ENCODE results near the gene TTF1. TPM values are rescaled to one million over a fixed set of nuclear protein-coding genes. Genes with fewer than 3 reads are reported as not detected.

The TTF1 gene
- total RNA-seq, 1 donor from 2014 or later = 4.9 TPM

DNA sequence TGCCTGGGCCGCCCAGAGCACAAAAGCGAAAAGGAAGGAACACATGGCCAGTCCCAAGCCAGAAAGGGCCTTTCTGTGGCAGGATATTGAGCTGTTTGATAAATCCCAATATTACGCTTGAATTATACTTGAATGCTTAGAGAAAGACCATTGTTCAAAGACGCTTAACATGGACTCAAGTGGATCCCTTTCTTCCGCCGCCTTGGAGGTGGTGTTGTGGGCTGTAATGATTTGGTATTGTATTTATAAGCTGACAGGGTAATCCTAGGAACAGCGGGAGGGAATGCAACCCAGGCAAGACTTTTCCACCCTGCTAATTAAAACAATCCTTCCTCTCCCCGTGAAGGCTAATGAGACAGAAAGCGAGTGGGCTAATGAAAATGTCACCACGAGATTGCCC lies 28.2 kb upstream of the TTF1 start:
- H3K36me3 ChIP-seq = no peaks in the 10 kb centered on the region
- intact Hi-C loops (cut with DNase I) = no loop called here
- no peak for DNase-seq (ENCODE audit: extremely low spot score in 2 of 2)
- TF ChIP-seq POLR2A (IDR thresholded peaks at IDR 0.05) = no peak
- no peak for TF ChIP-seq POLR2AphosphoS5 (IDR thresholded peaks at IDR 0.05; ENCODE audit: insufficient read depth in 1 of 2, low read depth in 1 of 2)
- TF ChIP-seq, protein P1, sequence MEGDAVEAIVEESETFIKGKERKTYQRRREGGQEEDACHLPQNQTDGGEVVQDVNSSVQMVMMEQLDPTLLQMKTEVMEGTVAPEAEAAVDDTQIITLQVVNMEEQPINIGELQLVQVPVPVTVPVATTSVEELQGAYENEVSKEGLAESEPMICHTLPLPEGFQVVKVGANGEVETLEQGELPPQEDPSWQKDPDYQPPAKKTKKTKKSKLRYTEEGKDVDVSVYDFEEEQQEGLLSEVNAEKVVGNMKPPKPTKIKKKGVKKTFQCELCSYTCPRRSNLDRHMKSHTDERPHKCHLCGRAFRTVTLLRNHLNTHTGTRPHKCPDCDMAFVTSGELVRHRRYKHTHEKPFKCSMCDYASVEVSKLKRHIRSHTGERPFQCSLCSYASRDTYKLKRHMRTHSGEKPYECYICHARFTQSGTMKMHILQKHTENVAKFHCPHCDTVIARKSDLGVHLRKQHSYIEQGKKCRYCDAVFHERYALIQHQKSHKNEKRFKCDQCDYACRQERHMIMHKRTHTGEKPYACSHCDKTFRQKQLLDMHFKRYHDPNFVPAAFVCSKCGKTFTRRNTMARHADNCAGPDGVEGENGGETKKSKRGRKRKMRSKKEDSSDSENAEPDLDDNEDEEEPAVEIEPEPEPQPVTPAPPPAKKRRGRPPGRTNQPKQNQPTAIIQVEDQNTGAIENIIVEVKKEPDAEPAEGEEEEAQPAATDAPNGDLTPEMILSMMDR (IDR thresholded peaks at IDR 0.05) = no peak
- H3K4me3 ChIP-seq = no peak overlapping the region
- no peaks in the 10 kb centered on the region for H3K27me3 ChIP-seq
- no peaks in the 10 kb centered on the region for H3K9me3 ChIP-seq
- no peak overlapping the region for H3K27ac ChIP-seq
- no peaks in the 10 kb centered on the region for H3K4me1 ChIP-seq

DNA sequence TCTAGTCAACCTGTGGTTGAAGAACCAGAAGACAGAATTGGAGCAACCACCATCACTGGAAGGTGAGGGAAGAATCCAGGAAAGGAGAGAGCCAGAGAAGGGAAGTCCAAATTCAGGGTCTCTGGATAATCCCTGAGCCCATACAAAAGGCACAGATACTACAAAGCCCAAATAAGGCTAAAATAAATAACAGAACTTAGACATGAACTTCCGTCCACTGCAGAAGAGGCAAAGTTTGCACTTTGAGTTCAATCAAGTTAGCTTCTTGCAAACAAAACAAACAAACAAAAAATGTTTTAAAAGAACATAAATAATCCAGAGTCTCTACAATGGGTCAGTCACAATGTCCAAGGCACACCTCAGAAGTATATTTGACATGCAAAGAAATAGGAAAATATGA lies 24.4 kb upstream of the TTF1 start:
- Histone ChIP-seq H3K4me3 (no peak overlapping the region), H3K27me3 (no peaks in the 10 kb centered on the region), H3K27ac (no peak overlapping the region), H3K9me3 (no peaks in the 10 kb centered on the region), H3K4me1 (no peaks in the 10 kb centered on the region), H3K36me3 (no peaks in the 10 kb centered on the region)
- TF ChIP-seq POLR2AphosphoS5 (IDR thresholded peaks at IDR 0.05; ENCODE audit: insufficient read depth in 1 of 2, low read depth in 1 of 2) = no peak
- TF ChIP-seq, protein P1 (IDR thresholded peaks at IDR 0.05) = no peak
- TF ChIP-seq POLR2A (IDR thresholded peaks at IDR 0.05) = no peak
- intact Hi-C loops (cut with DNase I) = no loop called here
- no peak for DNase-seq (ENCODE audit: extremely low spot score in 2 of 2)

DNA sequence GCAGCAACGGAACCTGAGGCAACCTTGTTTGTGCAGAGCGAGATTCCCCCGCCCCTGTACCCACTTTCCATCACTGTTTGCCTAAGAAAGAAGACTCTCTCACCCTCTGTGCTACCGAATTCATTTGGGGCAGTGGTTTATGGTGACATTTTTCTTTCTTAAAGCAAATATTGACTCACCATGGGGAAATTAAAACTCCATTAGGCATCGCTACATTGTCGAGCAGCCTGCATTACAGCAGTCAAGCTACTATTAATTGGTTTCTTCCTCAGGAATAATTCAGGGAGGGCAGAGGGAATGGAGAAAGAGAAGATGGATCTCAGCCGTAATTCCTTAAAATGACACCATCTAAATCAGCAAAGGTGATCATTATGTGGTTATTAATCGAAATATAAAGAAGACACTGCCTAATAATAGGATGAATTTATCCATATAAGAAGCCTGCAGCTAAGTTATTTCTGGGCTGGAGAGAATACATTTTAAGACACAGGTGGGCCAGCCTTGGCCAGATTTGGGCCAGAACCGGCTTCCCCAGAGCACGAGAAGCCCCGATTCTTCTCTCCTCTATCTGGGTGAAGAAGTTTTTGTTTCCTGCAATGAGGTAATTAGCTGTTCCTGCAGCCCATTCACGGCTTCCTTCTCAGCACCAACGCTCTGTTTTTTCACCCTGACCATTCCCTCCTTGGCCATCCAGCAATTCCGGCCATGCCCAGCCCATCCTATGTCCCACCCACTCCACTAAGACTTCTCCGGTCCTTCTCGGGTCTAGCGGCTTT lies 20.2 kb upstream of the TTF1 start:
- Histone ChIP-seq H3K4me3 (no peak overlapping the region), H3K9me3 (no peaks in the 10 kb centered on the region), H3K27me3 (no peaks in the 10 kb centered on the region), H3K36me3 (no peaks in the 10 kb centered on the region), H3K4me1 (no peaks in the 10 kb centered on the region), H3K27ac (no peak overlapping the region)
- no peak for TF ChIP-seq POLR2AphosphoS5 (IDR thresholded peaks at IDR 0.05; ENCODE audit: insufficient read depth in 1 of 2, low read depth in 1 of 2)
- TF ChIP-seq POLR2A (IDR thresholded peaks at IDR 0.05) = no peak
- TF ChIP-seq, protein P1 (IDR thresholded peaks at IDR 0.05) = no peak
- intact Hi-C loops (cut with DNase I) = no loop called here
- DNase-seq (ENCODE audit: extremely low spot score in 2 of 2) = no peak

DNA sequence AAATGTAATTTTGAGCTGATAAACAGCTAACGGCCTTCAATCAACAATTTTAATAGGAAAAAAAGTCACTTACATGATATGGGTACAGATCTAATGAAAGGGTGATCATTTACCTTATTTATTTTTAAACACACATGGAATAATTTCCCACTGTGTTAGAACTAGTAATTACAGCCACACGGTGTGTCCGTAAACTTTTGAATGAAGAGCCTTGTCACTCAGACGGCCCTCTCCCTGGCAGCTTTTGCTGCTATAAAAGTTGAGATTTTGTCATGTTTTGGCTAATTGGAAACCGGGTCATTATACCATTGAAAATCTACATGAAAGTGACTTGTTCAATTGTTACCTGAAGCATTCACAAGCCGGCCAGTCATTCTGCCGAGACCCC lies 19.0 kb upstream of the TTF1 start:
- Histone ChIP-seq H3K27ac (no peak overlapping the region), H3K27me3 (no peaks in the 10 kb centered on the region), H3K4me1 (no peaks in the 10 kb centered on the region), H3K9me3 (no peaks in the 10 kb centered on the region), H3K36me3 (no peaks in the 10 kb centered on the region), H3K4me3 (no peak overlapping the region)
- intact Hi-C loops (cut with DNase I) = no loop called here
- DNase-seq (ENCODE audit: extremely low spot score in 2 of 2) = no peak
- TF ChIP-seq, protein P1 (IDR thresholded peaks at IDR 0.05) = no peak
- TF ChIP-seq POLR2A (IDR thresholded peaks at IDR 0.05) (no peak), POLR2AphosphoS5 (IDR thresholded peaks at IDR 0.05; ENCODE audit: insufficient read depth in 1 of 2, low read depth in 1 of 2) (no peak)

All from vagina (tissue), 2 donors.